Natural killer cell (primary cell): Measurements from ENCODE around the gene FBXO44. TPM values are rescaled to one million over a fixed set of nuclear protein-coding genes. Genes with fewer than 3 reads are reported as not detected.

ENCODE experiments used
- ATAC-seq, 3 donors: fragments of 150-1000 bp in 2 of 3; fragments of 200-7000 bp in 1 of 3; cut with Tn5 transposase; 1 replicate in 1 of 3; 2 replicates in 2 of 3; pipeline ENCODE4 v1.10.0; 2021; ENCODE audit warnings: mild to moderate bottlenecking in 2 of 3, moderate library complexity in 2 of 3
- DNase-seq, 2 donors: peaks; one replicate each; pipeline versions ENCODE4 v3.0.0 to v3.0.0-alpha.2; 2013 to 2021; ENCODE audit warnings: mixed read lengths in 1 of 2
- H3K27ac ChIP-seq: one replicate; pipeline ENCODE4 v1.5.1; 2013; ENCODE audit warnings: mild to moderate bottlenecking, low read length
- H3K27me3 ChIP-seq: one replicate; pipeline ENCODE4 v1.6.1; 2013; ENCODE audit warnings: low read length; ENCODE audit not compliant: control insufficient read depth, insufficient read depth
- H3K36me3 ChIP-seq: one replicate; pipeline ENCODE4 v1.6.1; 2013; ENCODE audit warnings: low read length; ENCODE audit not compliant: control insufficient read depth, insufficient read depth
- H3K4me1 ChIP-seq: one replicate; pipeline ENCODE4 v1.6.1; 2013; ENCODE audit warnings: low read length; ENCODE audit not compliant: control insufficient read depth, insufficient read depth
- H3K4me3 ChIP-seq: one replicate; pipeline ENCODE4 v1.5.1; 2013; ENCODE audit warnings: low read length
- H3K9me3 ChIP-seq: one replicate; pipeline ENCODE4 v1.6.1; 2013; ENCODE audit warnings: low read length; ENCODE audit not compliant: control insufficient read depth, insufficient read depth
- H3K27ac Mint-ChIP-seq, 2 donors: one replicate each; pipeline ENCODE4 v1.8.0; 2022; ENCODE audit warnings: mild to moderate bottlenecking in 2 of 2, mixed read lengths in 2 of 2, moderate library complexity in 1 of 2
- H3K27me3 Mint-ChIP-seq, 2 donors: one replicate each; pipeline ENCODE4 v1.8.0; 2022; ENCODE audit warnings: low read depth in 2 of 2, mixed read lengths in 2 of 2
- H3K36me3 Mint-ChIP-seq: one replicate; pipeline ENCODE4 v1.8.0; 2022; ENCODE audit warnings: mixed read lengths
- H3K4me1 Mint-ChIP-seq, 2 donors: one replicate each; pipeline ENCODE4 v1.8.0; 2022; ENCODE audit warnings: mixed read lengths in 2 of 2
- H3K4me3 Mint-ChIP-seq: one replicate; pipeline ENCODE4 v1.8.0; 2022; ENCODE audit warnings: mild to moderate bottlenecking, moderate library complexity, mixed read lengths
- H3K9me3 Mint-ChIP-seq, 2 donors: one replicate each; pipeline ENCODE4 v1.8.0; 2022; ENCODE audit warnings: mixed read lengths in 2 of 2
- WGBS: methylation state at CpG from one replicate; pipeline ENCODE4 v1.1.7; 2013; ENCODE audit warnings: missing lambda C conversion rate; ENCODE audit not compliant: insufficient coverage; 5-methylcytosine and 5-hydroxymethylcytosine counted together
- intact Hi-C: fragments of 100-400 bp; cut with micrococcal nuclease; formaldehyde crosslinking; loops from one replicate; pipeline ENCODE4 v1.14.2; 2022
- total RNA-seq, 4 donors: library from RNA; stranded (reverse); fragments of 120-200 nt in 1 of 4; gene quantifications; one replicate each; pipeline versions ENCODE4 v1.2.3 to v1.2.4, GENCODE V29; 2013 to 2022
- TF ChIP-seq, protein P1 (sequence below): fragments of 200-600 bp; IDR thresholded peaks from one replicate; pipeline ENCODE4 v1.8.0; 2022; ENCODE audit warnings: antibody characterized with exemption

Gene FBXO44
- total RNA-seq, 3 donors from 2014 or later (not counting 1 experiment from before 2014, with no cell fraction given): 57.6 to 79.1 (median 69.8) TPM

DNA sequence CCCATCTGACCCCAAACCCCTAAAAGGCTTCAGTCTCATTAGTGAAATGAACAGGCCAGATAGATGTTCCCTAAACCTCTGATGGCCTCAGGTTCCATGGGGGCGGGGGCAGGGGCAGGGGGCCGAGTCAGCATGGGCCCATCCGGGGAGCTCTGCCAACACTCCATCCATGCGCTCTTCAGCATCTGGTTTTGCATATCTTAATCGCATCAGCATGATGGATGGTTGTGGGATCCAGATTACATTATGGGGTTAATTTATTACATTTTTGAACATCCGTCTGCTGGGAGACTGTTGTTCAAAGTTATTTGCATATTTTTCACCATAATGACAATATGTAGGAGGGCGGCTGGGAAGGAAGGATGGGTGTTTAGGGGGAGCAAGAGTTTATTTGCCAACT lies 29.4 kb downstream of the FBXO44 start:
- H3K4me1 Mint-ChIP-seq: peaks cover 5 to 16% of the 10 kb centered on the region in 2 donors
- H3K9me3 Mint-ChIP-seq: no peaks in the 10 kb centered on the region
- DNase-seq (no peak), ATAC-seq (no peak)
- Histone ChIP-seq H3K36me3 (no peaks in the 10 kb centered on the region), H3K27ac (no peak overlapping the region), H3K4me3 (no peak overlapping the region), H3K4me1 (peaks cover 23% of the 10 kb centered on the region), H3K27me3 (no peaks in the 10 kb centered on the region), H3K9me3 (no peaks in the 10 kb centered on the region)
- TF ChIP-seq, protein P1, sequence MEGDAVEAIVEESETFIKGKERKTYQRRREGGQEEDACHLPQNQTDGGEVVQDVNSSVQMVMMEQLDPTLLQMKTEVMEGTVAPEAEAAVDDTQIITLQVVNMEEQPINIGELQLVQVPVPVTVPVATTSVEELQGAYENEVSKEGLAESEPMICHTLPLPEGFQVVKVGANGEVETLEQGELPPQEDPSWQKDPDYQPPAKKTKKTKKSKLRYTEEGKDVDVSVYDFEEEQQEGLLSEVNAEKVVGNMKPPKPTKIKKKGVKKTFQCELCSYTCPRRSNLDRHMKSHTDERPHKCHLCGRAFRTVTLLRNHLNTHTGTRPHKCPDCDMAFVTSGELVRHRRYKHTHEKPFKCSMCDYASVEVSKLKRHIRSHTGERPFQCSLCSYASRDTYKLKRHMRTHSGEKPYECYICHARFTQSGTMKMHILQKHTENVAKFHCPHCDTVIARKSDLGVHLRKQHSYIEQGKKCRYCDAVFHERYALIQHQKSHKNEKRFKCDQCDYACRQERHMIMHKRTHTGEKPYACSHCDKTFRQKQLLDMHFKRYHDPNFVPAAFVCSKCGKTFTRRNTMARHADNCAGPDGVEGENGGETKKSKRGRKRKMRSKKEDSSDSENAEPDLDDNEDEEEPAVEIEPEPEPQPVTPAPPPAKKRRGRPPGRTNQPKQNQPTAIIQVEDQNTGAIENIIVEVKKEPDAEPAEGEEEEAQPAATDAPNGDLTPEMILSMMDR: no peak
- 91% methylated on average over 7 of the region's 7 CpGs for WGBS
- intact Hi-C loops: loop anchor here (5.0 kb wide), 1 partner anchor 33 kb away; no protein-coding TSS in a partner anchor
- no peaks in the 10 kb centered on the region for H3K36me3 Mint-ChIP-seq
- H3K27ac Mint-ChIP-seq: no peak overlapping the region
- H3K4me3 Mint-ChIP-seq: no peak overlapping the region
- H3K27me3 Mint-ChIP-seq: no peaks in the 10 kb centered on the region

DNA sequence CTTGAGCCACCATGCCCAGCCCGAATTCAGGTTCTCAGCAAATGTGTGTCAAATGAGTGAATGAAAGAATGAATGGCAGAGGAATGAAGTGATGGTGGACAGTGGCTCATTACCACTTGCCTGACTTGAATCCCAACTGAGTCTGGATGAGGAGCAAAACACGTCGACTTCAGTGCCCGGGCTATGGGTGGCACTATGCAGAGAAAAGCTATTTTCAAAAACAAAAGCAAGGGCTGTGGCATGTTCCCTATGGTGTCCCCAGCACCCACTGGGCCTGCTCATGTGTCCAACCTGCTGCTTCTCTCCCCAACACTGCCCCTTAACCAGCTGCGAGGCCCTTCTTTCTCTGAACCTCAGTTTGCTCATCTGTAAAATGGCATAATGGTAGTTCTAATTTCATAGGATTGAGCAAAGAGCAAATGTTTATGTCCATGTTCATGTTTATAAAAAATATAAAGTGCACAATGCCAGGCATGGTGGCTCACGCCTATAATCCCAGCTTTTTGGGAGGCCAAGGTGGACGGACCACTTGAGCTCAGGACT lies 30.6 kb downstream of the FBXO44 start:
- no peaks in the 10 kb centered on the region for H3K36me3 Mint-ChIP-seq
- no peak overlapping the region for H3K4me3 Mint-ChIP-seq
- no peaks in the 10 kb centered on the region for H3K27me3 ChIP-seq
- H3K9me3 Mint-ChIP-seq: no peaks in the 10 kb centered on the region
- TF ChIP-seq, protein P1: no peak
- intact Hi-C loops: no loop called here
- H3K36me3 ChIP-seq: no peaks in the 10 kb centered on the region
- H3K27me3 Mint-ChIP-seq: peaks cover 0 to 7% of the 10 kb centered on the region in 2 donors
- H3K4me1 ChIP-seq: peaks cover 14% of the 10 kb centered on the region
- peaks cover 12 to 18% of the 10 kb centered on the region in 2 donors for H3K4me1 Mint-ChIP-seq
- ATAC-seq (no peak), DNase-seq (no peak)
- H3K27ac ChIP-seq: no peak overlapping the region
- no peaks in the 10 kb centered on the region for H3K9me3 ChIP-seq
- WGBS: 89% methylated on average over 6 of the region's 7 CpGs
- no peak overlapping the region for H3K27ac Mint-ChIP-seq
- H3K4me3 ChIP-seq: no peak overlapping the region

DNA sequence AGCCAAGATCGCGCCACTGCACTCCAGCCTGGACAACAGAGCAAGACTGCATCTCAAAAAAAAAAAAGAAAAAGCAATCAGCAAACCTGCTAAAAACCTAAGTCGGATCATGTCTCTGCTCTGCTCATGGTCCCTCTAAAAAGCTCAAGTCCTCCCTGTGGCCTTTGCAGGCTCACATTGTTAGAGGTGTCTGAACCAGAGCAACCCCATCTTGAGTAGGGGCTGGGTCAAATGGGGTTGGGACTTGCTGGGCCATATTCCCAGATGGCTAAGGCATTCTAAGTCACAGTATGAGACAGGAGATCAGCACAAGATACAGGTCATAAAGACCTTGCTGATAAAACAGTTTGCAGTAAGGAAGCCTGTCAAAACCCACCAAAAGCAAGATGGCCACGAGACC lies 33.8 kb downstream of the FBXO44 start:
- intact Hi-C loops: loop anchor here (2.0 kb wide), 1 partner anchor 14 kb away; no protein-coding TSS in a partner anchor
- WGBS: 91% methylated on average over 4 of the region's 4 CpGs
- Mint-ChIP-seq H3K4me1 (peaks cover 30 to 33% of the 10 kb centered on the region in 2 donors), H3K4me3 (no peak overlapping the region), H3K36me3 (no peaks in the 10 kb centered on the region), H3K27ac (no peak overlapping the region), H3K9me3 (no peaks in the 10 kb centered on the region), H3K27me3 (peaks cover 0 to 22% of the 10 kb centered on the region in 2 donors)
- no peak overlapping the region for H3K27ac ChIP-seq
- H3K4me3 ChIP-seq: no peak overlapping the region
- peaks cover 27% of the 10 kb centered on the region for H3K4me1 ChIP-seq
- ATAC-seq (no peak), DNase-seq (no peak)
- peaks cover 13% of the 10 kb centered on the region for H3K27me3 ChIP-seq
- no peaks in the 10 kb centered on the region for H3K9me3 ChIP-seq
- TF ChIP-seq, protein P1: no peak
- H3K36me3 ChIP-seq: no peaks in the 10 kb centered on the region
